ENCODE results near the gene GPD2. TPM values are rescaled to one million over a fixed set of nuclear protein-coding genes. Genes with fewer than 3 reads are reported as not detected.

Gene GPD2
- total and polyA plus RNA-seq, 2 of the 13 experiments (the other 11 are each of a cell fraction or from before 2014, with no cell fraction given), result not detected

- Histone ChIP-seq H4K20me1 (ENCODE audit: insufficient read depth, low read length) (no peaks in the 10 kb centered on the region), H3K27ac (ENCODE audit: extremely low read length, insufficient read depth, low read length) (no peak overlapping the region), H2AFZ (ENCODE audit: low read length) (no peak overlapping the region), H3K4me2 (ENCODE audit: low read depth, low read length) (no peak overlapping the region), H3K79me2 (ENCODE audit: insufficient read depth, low read length) (no peaks in the 10 kb centered on the region), H3K9me3 (ENCODE audit: low read length) (no peaks in the 10 kb centered on the region), H3K9ac (ENCODE audit: insufficient read depth, low read depth, low read length) (no peak overlapping the region), H3K27me3 (ENCODE audit: control insufficient read depth in 1 of 2, insufficient read depth in 2 of 2, low read length in 2 of 2) (no peaks in the 10 kb centered on the region), H3K4me3 (replicated peaks in 1 of 3; ENCODE audit: insufficient read depth in 1 of 3, low read depth in 2 of 3, low read length in 3 of 3) (no peak overlapping the region), H3K4me1 (ENCODE audit: insufficient read depth, low read length) (no peaks in the 10 kb centered on the region), H3K36me3 (replicated peaks in 1 of 2; ENCODE audit: control insufficient read depth in 1 of 2, insufficient read depth in 2 of 2, low read length in 2 of 2) (no peaks in the 10 kb centered on the region)
- ChIA-PET POLR2A (no interaction called here), CTCF (ENCODE audit: low intra/inter-chr PET ratio, low total read pairs) (no interaction called here)
- WGBS (ENCODE audit: low lambda C conversion rate), result 6% methylated on average over 8 of the region's 8 CpGs
- in situ Hi-C loops (cut with HindIII; ENCODE audit: extremely low pct_ligation_motif_present, low pct_unique_long_range_greater_than_20kb), result no loop called here
- ATAC-seq (no peak), FAIRE-seq (no peak), DNase-seq (ENCODE audit: low spot score) (no peak)
- intact Hi-C loops (cut with micrococcal nuclease; ENCODE audit: unreplicated experiment), result no loop called here
- no TSS peak for BruUV-seq (replicated peaks)
- TF ChIP-seq PITX1 (CRISPR knock-in tag; IDR thresholded peaks at IDR 0.05) (no peak), ZNF451 (CRISPR knock-in tag; IDR thresholded peaks at IDR 0.05) (no peak), ZFX (CRISPR knock-in tag; IDR thresholded peaks at IDR 0.05; ENCODE audit: low read depth) (no peak), ZNF331 (CRISPR knock-in tag; IDR thresholded peaks at IDR 0.05) (no peak), SOX6 (IDR thresholded peaks at IDR 0.05) (no peak), SOX6 (CRISPR knock-in tag; IDR thresholded peaks at IDR 0.05) (no peak), SIX1 (CRISPR knock-in tag; IDR thresholded peaks at IDR 0.05; ENCODE audit: borderline replicate concordance) (no peak), PATZ1 (CRISPR knock-in tag; IDR thresholded peaks at IDR 0.05) (no peak)
Observed at GRCh38 chr2:156423674-156424282, 12.4 kb upstream of the GPD2 start.
